Stimulated activated CD4-positive, alpha-beta T cell treated with anti-CD3 and anti-CD28 coated beads, Interleukin-4, amount 100 ng/mL, for 4 hours (primary cell): Measurements from ENCODE around the gene ZNF219.

Experiments
- DNase-seq, 2 experiments: peaks; one replicate each; pipeline ENCODE4 v3.0.0-alpha.2; 2020

Gene ZNF219

GRCh38 chr14:21066882-21067502, 31.5 kb downstream of the ZNF219 start:
- no peak for DNase-seq

DNA sequence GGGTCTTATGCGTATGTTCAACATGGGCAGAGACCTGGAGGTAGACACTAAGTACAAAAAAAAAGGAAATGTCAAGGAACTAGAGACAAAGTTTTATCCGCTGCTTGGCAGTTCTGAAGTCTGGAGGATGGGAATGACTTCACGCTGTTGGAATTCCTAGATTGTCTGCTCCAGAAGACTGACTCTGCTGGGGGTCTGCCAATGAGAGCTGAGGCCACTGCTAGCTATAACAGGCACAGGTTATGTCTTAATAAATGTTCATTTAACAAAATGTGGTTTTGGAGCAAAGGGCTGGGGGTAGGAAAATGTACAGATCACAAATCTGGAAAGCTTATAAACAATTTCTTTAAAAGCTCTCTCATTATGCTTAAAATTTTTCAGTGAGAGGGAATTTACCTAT, 35.0 kb downstream of the ZNF219 start:
- no peak for DNase-seq

DNA sequence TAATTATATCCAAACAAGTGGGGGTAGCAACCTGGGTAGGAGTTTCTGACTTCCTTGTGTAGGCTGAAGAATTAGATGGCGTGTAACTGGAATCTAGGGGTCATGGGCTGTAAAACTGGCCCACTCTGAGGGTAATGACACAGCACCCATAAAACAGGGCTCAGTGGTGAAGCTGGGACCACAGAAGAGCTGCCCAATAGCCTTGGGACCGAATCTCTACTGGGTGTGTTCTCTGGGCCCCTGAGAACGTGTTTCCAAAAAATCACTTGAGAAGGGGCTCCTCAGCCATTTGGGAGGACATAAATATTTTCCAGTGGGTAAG, 37.1 kb downstream of the ZNF219 start:
- no peak for DNase-seq

GRCh38 chr14:21060614-21061346, 37.7 kb downstream of the ZNF219 start:
- no peak for DNase-seq

DNA sequence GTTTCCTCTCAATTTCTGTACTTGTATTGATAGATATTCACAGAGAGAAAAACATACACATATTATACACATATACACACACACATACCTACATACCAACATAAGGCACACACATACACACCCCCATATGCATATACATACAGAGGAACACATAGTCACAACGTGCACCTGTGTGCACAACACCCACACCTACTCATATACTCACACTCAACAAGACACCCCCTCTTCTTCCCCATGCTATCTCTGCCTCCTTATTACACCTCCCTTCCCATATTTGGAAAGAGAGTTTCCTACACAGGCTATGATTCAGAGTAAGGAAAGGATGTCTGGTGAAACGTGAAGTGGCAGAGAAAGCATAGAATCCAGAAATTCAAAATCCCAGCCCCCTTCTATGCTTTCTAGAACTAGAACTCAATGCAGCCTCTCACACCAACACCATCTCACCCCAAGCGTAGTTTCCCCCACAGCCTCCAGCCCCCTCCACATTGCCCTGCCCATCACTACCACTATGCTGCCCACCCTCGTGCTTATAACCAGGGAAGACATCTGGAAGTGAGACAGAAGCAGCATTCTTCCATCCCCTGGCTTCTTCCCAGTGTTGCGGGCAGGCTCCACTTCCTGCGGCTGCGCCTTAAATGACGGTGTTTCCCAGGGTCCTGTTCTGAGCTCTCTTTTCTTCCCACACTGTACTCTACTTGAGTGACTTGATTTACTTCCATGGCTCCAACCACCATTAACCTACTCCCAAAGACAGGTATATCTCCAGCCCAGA, 38.4 kb downstream of the ZNF219 start:
- no peak for DNase-seq

DNA sequence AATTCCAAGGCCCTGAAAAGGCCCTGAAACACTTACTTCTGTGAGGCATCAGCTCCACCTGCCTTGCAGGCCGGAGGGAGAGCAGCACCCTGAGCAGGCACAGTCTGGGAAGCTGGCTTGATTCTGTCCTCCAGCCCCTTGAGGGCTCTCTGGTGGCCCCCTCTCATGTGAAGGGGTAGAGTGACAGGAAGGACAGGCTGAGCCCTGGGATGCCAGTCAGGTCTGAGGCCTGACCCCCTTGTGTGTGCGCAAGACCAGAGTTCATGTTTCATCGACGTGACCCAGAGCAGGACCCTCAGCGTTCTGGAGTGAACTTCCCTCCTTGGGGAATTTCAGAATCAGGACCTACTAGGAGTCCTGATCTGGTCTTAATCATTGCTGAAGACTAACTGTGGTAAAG, 39.6 kb downstream of the ZNF219 start:
- no peak for DNase-seq

DNA sequence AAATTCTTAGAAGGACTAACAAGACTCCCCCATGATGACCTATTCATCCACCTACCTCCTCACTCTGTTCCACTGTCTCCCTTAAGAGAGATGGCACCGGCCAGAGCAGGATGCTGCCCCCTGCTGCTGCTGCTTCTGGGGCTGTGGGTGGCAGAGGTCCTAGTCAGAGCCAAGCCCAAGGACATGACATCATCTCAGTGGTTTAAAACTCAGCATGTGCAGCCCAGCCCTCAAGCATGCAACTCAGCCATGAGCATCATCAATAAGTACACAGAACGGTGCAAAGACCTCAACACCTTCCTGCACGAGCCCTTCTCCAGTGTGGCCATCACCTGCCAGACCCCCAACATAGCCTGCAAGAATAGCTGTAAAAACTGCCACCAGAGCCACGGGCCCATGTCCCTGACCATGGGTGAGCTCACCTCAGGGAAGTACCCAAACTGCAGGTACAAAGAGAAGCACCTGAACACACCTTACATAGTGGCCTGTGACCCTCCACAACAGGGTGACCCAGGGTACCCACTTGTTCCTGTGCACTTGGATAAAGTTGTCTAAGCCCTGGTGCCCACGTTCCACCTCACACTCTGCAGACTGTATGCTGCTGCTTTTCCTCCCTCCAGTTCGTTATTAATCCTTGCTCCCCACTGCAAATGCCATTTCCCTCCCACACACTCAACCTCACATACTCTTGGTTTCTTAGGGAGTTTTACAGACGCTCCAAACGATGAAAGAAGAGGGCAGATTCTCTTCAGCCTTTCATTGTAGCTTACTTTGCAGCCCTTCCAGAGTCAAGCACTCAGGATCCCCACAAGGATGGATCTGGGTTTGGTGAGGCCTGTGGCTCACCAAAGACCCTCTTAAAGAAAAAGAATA, 40.4 kb downstream of the ZNF219 start, which contains the start of gene RNASE8:
Gene RNASE8 (plus strand): TSS at position 20 of the 873 bp plus-strand sequence. CDS start 71 bp downstream, at position 91.
- no peak for DNase-seq

DNA sequence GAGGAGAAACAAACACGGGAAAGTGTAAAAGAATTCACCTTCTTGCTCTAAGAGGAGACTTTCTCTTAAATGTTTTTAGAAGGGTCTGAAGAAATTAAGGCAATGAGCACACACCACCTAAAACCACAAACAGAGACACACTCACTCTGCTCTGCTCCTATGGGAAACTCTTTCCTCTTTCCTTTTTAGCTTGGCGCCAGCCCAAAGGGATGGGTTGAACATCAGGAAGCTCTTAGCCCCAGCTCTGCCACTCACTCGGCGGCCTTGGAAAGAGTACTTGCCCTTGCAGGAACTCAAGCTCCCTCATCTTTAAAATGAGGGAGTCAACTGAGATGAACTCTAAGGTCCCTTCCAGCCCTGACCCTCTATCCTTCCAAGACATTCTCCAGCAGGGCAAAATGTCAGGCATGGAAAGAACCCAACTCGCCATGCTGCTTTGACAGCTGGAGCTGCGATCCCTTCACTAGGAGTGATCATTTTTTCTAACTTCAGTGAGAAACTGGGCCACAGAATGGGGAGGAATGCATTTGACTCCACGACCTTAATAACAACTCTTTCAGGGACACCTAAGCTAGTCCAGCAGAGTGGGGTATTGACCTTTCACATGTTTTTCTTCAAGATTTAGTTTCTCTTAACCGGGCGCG, 41.8 kb downstream of the ZNF219 start:
- DNase-seq = no peak

DNA sequence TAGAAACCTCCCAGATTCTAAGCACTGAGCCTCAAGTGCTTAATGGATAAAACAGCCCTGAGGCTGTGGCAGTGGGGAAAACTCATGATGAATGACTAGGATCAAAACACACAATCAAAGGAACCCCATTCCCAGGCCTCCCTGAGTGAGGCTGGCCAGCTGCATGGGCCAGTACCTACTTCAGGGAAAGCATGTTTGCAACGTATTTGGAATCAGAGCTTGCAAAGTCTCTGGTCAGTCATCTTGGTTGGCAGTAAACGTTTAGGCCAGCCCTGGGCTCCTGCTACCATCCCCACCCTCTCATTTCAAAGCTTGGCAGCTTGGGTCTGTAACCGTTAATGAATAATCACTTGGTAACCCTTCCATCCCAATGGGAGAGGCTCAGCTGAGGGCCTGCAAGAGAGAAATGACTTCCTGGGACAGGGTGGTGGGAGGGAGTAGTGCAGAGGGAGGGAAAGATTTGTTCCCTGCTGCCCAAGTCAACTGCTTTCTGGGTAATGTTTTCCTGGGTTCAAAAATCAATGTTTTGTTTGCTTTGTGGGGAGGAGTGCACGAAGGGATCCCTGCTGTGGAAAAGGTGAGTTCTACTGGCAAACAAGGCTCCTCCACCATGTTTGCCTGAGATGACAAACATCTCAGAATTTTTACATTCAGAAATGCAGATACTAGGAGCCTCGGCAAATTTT, 42.9 kb downstream of the ZNF219 start:
- no peak for DNase-seq

DNA sequence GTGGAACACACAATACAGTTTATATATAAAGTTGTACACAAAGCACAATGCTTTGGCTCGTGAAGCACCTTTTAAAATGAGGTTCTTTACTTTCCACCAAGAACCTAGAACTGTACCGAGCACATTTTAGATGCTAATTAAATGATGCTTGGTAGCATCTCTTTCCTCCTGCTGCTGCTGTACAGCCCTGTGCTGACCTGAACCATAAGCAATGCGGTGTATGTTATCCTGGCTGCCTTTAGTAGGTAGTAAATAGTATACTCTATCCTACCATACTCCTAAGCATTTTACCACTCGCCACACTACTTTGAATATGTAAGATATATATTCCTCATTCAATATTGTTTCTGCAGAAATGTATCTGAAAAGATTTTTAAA, 43.7 kb downstream of the ZNF219 start:
- no peak for DNase-seq

DNA sequence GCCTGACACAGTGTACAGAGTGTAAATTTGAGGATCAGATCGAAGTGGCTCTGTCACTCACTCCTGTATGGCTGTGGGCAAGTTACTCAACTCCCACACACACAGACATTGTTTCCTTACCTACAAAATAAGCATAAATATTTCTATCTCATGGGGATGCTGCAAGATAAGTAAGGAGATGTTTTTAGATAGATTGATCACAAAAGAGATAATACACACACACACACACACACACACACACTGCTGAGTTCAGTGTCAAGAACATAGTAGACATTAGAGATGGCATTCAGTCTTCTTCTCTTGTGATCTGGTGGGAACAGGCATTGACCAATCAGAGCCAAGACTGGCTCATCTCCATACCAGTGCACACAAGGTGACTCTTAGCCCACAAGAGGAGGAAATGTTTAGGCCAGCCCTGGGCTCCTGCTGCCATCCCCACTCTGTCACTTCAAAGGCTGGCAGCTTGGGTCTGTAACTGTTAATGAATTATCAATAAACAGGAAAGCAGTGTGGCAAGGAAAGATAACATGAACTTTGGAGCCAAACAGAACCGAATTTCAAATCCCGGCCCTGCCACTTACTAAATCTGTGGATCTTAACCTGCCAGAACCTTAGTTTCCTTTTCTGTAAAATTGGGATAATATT, 44.2 kb downstream of the ZNF219 start:
- no peak for DNase-seq

GRCh38 chr14:21053184-21054122, 45.0 kb downstream of the ZNF219 start:
- DNase-seq = no peak

GRCh38 chr14:21050597-21050996, 47.9 kb downstream of the ZNF219 start:
- DNase-seq = no peak

- no peak for DNase-seq
Observed at GRCh38 chr14:21049271-21049673, 49.2 kb downstream of the ZNF219 start.

GRCh38 chr14:21048638-21049037, 49.8 kb downstream of the ZNF219 start:
- no peak for DNase-seq

GRCh38 chr14:21047378-21047781, 51.1 kb downstream of the ZNF219 start:
- no peak for DNase-seq

DNA sequence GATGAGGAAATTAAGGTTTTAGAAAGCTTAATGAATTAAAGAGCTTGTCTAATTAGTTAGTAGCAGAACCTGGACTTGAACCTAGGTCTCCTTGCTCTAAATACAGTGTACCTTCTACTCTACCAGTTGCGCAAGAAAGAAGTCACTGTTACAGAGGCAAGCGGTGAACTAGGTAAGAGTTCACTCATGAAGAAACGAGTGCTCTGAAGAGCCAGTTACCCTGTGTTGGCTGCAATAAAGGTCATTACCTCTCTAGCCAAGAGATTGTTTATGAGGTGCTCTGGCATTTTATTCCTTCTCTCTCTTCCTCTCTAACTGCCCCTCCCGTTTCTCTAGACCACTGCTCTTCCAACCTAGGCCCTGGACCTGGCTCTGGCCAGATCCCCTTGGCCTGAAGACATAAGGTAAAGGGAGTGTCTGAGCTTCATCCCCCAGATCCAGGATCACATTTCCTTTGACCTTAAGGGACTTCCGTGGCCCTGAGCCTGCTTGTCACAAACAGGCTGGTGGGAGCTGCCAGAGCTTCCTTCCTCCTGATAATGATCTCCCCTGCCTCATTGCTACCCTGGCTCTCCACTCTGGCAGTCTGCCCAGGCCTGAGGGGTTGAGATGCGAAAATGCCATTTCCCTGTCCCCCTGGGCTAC, 54.4 kb downstream of the ZNF219 start:
- no peak for DNase-seq

DNA sequence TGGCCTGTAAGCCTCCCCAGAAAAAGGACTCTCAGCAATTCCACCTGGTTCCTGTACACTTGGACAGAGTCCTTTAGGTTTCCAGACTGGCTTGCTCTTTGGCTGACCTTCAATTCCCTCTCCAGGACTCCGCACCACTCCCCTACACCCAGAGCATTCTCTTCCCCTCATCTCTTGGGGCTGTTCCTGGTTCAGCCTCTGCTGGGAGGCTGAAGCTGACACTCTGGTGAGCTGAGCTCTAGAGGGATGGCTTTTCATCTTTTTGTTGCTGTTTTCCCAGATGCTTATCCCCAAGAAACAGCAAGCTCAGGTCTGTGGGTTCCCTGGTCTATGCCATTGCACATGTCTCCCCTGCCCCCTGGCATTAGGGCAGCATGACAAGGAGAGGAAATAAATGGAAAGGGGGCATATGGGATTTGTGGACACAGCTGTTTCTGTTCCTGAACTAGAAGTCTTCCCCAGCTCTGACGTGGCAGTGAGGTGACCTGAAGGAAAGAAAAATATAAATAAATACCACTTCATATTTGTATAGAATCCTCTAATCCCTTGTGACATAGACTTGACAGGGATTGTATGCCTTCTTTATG, 55.0 kb downstream of the ZNF219 start:
- no peak for DNase-seq

GRCh38 chr14:21042918-21043317, 55.5 kb downstream of the ZNF219 start:
- DNase-seq = no peak
